K562 (cell line): ENCODE results near the gene ARSI. TPM values are rescaled to one million over a fixed set of nuclear protein-coding genes. Genes with fewer than 3 reads are reported as not detected.

ENCODE experiments used
- CBFA2T2 ChIP-seq: fragments of 450-650 bp; conservative IDR thresholded peaks from 2 replicates; pipeline ENCODE4 v1.6.1; 2017; ENCODE audit warnings: mild to moderate bottlenecking
- PHTF2 ChIP-seq: fragments of 250-450 bp; sonication (Bioruptor Pico); IDR thresholded peaks from 2 replicates; pipeline ENCODE4 v1.5.0; 2021; ENCODE audit warnings: mild to moderate bottlenecking
- RBBP5 ChIP-seq: fragments of 200-600 bp; sonication (generic); IDR thresholded peaks from 2 replicates; pipeline ENCODE4 v1.6.1; 2012; ENCODE audit warnings: borderline replicate concordance, mild to moderate bottlenecking, low read length, control low read depth, inconsistent platforms; ENCODE audit not compliant: insufficient read depth, poor library complexity, severe bottlenecking
- RBM15 ChIP-seq: fragments of 200-400 bp; formaldehyde crosslinking; IDR thresholded peaks from 2 replicates; pipeline ENCODE4 v1.6.1; 2018; ENCODE audit warnings: mild to moderate bottlenecking, low read length, moderate library complexity; ENCODE audit not compliant: insufficient read depth
- SMARCE1 ChIP-seq: fragments of 450-650 bp; IDR thresholded peaks from 2 replicates; pipeline ENCODE4 v1.7.1; 2016; ENCODE audit warnings: mild to moderate bottlenecking
- TAF1 ChIP-seq: IDR thresholded peaks from 2 replicates; pipeline ENCODE4 v1.6.1; 2011; ENCODE audit warnings: mild to moderate bottlenecking, low read length, moderate library complexity; ENCODE audit not compliant: insufficient read depth, control insufficient read depth, severe bottlenecking; ENCODE audit errors: extremely low read depth
- TRIM28 ChIP-seq: fragments of 450-650 bp; IDR thresholded peaks from 2 replicates; pipeline ENCODE4 v1.6.1; 2017
- ZNF239 ChIP-seq: fragments of 250-450 bp; sonication (Bioruptor Pico); IDR thresholded peaks from 2 replicates; pipeline ENCODE4 v1.4.0; 2020; ENCODE audit warnings: mild to moderate bottlenecking
- ZNF76 ChIP-seq: fragments of 250-450 bp; sonication (Bioruptor Pico); IDR thresholded peaks from 2 replicates; pipeline ENCODE4 v1.4.0; 2020; ENCODE audit warnings: mild to moderate bottlenecking, moderate library complexity, borderline replicate concordance
- polyA plus RNA-seq, 8 experiments: library from polyadenylated mRNA; depleted of rRNA in 4 of 8; stranded (reverse) in 5 of 8; unstranded in 3 of 8; fragments of >200 nt; fragmentation: Nextera tagmentation in 2 of 8; fragmentation: Illumina TruSeq in 1 of 8; extraction: Ambion mirVana in 2 of 8; extraction: Trizol in 1 of 8; gene quantifications; 2 replicates each; pipeline versions ENCODE4 v1.2.1 to v1.2.3, GENCODE V29; 2011 to 2014; ENCODE audit warnings: inconsistent platforms in 1 of 8, missing spikeins in 1 of 8
- total RNA-seq, 7 experiments: library from RNA; depleted of rRNA in 6 of 7; stranded (reverse); fragments of >200 nt in 6 of 7; fragmentation: Illumina TruSeq in 2 of 7; extraction: Trizol in 2 of 7; gene quantifications; 2 replicates each; pipeline versions ENCODE4 v1.2.1 to v1.2.3, GENCODE V29; 2011 to 2021; ENCODE audit warnings: low replicate concordance in 1 of 7
- TF ChIP-seq, protein P1 (sequence below), 2 experiments: IDR thresholded peaks; 2 replicates each; pipeline ENCODE4 v1.6.1; 2012; ENCODE audit warnings: improper control_type of control experiment in 2 of 2, low read depth in 2 of 2, low read length in 2 of 2, borderline replicate concordance in 1 of 2
- TF ChIP-seq, protein P2 (sequence below): fragments of 250-450 bp; sonication (Bioruptor Pico); IDR thresholded peaks from 2 replicates; pipeline ENCODE4 v1.5.1; 2021; ENCODE audit warnings: mild to moderate bottlenecking
- TF ChIP-seq, protein P3 (sequence below): fragments of 450-650 bp; IDR thresholded peaks from 2 replicates; pipeline ENCODE4 v1.6.1; 2016; ENCODE audit warnings: borderline replicate concordance
- TF ChIP-seq, protein P4 (sequence below), 2 experiments: fragments of 450-650 bp; IDR thresholded peaks; 2 replicates each; pipeline ENCODE4 v1.6.1; 2016
- TF ChIP-seq, protein P5 (sequence below): sonication (generic); formaldehyde crosslinking; IDR thresholded peaks from 2 replicates; pipeline ENCODE4 v1.8.1; 2023; ENCODE audit warnings: mild to moderate bottlenecking, missing genetic modification reagents

The ARSI gene
- total and polyA plus RNA-seq, 9 of the 15 experiments (the other 6 are each of a cell fraction or from before 2014, with no cell fraction given) = 0.04 to 0.07 TPM; not detected in 7

DNA sequence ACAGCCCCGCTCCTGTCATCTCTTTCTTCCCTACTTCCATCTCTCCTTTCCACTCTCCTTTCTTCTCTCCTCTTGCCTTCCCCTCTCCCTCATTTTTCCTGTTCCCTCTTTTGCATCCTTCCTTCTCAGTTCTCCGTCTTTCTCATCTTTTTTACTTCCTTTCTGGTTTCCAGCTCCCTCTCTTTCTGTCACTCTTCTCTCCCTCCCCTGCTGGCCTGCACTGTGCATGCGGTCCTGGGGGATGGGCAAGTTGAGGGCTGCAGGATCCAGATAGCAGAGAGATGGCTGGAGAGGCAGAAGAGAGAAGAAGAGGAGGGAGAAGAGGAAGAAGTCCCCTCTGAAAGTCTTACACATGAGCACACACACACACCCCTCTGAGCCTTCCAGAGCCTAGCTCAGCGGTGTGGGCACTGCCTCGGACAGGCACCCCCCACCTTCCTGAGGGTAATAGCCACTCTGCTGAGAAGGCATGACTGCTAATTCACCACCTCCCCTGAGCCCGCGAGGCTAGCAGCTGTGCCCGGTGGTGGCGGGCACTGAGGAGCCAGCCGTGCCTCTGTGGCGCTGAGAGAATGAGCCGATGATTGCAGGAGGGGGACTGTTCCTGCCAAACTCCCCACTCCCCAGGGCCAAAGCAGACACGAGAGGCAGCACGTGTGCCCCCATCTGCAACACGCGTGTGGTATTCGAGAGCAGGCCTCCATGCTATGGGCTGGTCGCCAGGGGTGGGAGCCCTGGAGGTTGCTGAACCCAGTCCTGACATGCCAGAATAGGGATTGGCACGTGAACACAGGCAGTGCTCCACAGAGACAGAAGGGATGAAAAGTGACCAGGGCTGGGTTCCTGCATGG is 9.4 kb downstream of the ARSI start (continued):
- no peak for TF ChIP-seq ZNF76 (CRISPR knock-in tag)
- TF ChIP-seq, protein P1, sequence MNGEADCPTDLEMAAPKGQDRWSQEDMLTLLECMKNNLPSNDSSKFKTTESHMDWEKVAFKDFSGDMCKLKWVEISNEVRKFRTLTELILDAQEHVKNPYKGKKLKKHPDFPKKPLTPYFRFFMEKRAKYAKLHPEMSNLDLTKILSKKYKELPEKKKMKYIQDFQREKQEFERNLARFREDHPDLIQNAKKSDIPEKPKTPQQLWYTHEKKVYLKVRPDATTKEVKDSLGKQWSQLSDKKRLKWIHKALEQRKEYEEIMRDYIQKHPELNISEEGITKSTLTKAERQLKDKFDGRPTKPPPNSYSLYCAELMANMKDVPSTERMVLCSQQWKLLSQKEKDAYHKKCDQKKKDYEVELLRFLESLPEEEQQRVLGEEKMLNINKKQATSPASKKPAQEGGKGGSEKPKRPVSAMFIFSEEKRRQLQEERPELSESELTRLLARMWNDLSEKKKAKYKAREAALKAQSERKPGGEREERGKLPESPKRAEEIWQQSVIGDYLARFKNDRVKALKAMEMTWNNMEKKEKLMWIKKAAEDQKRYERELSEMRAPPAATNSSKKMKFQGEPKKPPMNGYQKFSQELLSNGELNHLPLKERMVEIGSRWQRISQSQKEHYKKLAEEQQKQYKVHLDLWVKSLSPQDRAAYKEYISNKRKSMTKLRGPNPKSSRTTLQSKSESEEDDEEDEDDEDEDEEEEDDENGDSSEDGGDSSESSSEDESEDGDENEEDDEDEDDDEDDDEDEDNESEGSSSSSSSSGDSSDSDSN (IDR thresholded peaks at IDR 0.05; ENCODE audit: borderline replicate concordance in 1 of 2, low read depth in 2 of 2, low read length in 2 of 2) = no peak
- TF ChIP-seq, protein P2, sequence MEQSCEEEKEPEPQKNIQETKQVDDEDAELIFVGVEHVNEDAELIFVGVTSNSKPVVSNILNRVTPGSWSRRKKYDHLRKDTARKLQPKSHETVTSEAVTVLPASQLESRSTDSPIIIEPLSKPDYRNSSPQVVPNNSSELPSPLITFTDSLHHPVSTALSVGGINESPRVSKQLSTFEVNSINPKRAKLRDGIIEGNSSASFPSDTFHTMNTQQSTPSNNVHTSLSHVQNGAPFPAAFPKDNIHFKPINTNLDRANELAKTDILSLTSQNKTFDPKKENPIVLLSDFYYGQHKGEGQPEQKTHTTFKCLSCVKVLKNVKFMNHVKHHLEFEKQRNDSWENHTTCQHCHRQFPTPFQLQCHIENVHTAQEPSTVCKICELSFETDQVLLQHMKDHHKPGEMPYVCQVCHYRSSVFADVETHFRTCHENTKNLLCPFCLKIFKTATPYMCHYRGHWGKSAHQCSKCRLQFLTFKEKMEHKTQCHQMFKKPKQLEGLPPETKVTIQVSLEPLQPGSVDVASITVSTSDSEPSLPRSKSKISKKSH (CRISPR knock-in tag) = no peak
- TF ChIP-seq SMARCE1 = peak; percentile 75
- TF ChIP-seq, protein P3, sequence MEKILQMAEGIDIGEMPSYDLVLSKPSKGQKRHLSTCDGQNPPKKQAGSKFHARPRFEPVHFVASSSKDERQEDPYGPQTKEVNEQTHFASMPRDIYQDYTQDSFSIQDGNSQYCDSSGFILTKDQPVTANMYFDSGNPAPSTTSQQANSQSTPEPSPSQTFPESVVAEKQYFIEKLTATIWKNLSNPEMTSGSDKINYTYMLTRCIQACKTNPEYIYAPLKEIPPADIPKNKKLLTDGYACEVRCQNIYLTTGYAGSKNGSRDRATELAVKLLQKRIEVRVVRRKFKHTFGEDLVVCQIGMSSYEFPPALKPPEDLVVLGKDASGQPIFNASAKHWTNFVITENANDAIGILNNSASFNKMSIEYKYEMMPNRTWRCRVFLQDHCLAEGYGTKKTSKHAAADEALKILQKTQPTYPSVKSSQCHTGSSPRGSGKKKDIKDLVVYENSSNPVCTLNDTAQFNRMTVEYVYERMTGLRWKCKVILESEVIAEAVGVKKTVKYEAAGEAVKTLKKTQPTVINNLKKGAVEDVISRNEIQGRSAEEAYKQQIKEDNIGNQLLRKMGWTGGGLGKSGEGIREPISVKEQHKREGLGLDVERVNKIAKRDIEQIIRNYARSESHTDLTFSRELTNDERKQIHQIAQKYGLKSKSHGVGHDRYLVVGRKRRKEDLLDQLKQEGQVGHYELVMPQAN = 0 out of 2 replicates have a peak, but pooled peaks have one; percentile 11
- no peak for TF ChIP-seq RBM15
- no peak for TF ChIP-seq RBBP5
- TF ChIP-seq ZNF239 (CRISPR knock-in tag) = no peak
- TF ChIP-seq PHTF2 (CRISPR knock-in tag) = no peak
- TF ChIP-seq, protein P4, sequence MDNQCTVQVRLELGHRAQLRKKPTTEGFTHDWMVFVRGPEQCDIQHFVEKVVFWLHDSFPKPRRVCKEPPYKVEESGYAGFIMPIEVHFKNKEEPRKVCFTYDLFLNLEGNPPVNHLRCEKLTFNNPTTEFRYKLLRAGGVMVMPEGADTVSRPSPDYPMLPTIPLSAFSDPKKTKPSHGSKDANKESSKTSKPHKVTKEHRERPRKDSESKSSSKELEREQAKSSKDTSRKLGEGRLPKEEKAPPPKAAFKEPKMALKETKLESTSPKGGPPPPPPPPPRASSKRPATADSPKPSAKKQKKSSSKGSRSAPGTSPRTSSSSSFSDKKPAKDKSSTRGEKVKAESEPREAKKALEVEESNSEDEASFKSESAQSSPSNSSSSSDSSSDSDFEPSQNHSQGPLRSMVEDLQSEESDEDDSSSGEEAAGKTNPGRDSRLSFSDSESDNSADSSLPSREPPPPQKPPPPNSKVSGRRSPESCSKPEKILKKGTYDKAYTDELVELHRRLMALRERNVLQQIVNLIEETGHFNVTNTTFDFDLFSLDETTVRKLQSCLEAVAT (IDR thresholded peaks at IDR 0.05) = peak; percentile 74 to 80
- TF ChIP-seq CBFA2T2 = peak; percentile 77
- TF ChIP-seq, protein P5, sequence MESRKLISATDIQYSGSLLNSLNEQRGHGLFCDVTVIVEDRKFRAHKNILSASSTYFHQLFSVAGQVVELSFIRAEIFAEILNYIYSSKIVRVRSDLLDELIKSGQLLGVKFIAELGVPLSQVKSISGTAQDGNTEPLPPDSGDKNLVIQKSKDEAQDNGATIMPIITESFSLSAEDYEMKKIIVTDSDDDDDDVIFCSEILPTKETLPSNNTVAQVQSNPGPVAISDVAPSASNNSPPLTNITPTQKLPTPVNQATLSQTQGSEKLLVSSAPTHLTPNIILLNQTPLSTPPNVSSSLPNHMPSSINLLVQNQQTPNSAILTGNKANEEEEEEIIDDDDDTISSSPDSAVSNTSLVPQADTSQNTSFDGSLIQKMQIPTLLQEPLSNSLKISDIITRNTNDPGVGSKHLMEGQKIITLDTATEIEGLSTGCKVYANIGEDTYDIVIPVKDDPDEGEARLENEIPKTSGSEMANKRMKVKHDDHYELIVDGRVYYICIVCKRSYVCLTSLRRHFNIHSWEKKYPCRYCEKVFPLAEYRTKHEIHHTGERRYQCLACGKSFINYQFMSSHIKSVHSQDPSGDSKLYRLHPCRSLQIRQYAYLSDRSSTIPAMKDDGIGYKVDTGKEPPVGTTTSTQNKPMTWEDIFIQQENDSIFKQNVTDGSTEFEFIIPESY (CRISPR knock-in tag) = peak; percentile 93
- TF ChIP-seq TRIM28 = peak; percentile 42; the same call in 1 of the 2 replicates
- peak; percentile 47 for TF ChIP-seq TAF1
